GM12891 (cell line): ENCODE data around the gene MYOM1.
"Not testable (repeated sequence)": the region's sequence is repeated elsewhere in the genome, so short reads cannot be mapped to it uniquely, and the experiment has no call there.

ENCODE experiments used
- DNase-seq: peaks from one replicate; pipeline ENCODE4 v3.0.0; 2011; ENCODE audit warnings: low spot score; ENCODE audit not compliant: insufficient read length
- FAIRE-seq: peaks from 2 replicates; lab custom pipeline; 2011; peaks lifted over from hg19 to GRCh38; lab: Jason Lieb, UNC
- PAX5 ChIP-seq: IDR thresholded peaks from 2 replicates; pipeline ENCODE4 v1.6.1; 2011; ENCODE audit warnings: low read length, moderate library complexity, mild to moderate bottlenecking; ENCODE audit not compliant: insufficient read depth, severe bottlenecking
- POLR2A ChIP-seq: IDR thresholded peaks from 2 replicates; pipeline ENCODE4 v1.6.1; 2011; ENCODE audit warnings: low read depth, low read length, control low read depth
- POLR2AphosphoS5 ChIP-seq: IDR thresholded peaks from 2 replicates; pipeline ENCODE4 v1.6.1; 2011; ENCODE audit warnings: low read depth, low read length, control low read depth
- POU2F2 ChIP-seq: IDR thresholded peaks from 2 replicates; pipeline ENCODE4 v1.6.1; 2011; ENCODE audit warnings: low read depth, mild to moderate bottlenecking, control low read depth, low read length, moderate library complexity
- SPI1 ChIP-seq: IDR thresholded peaks from 2 replicates; pipeline ENCODE4 v1.6.1; 2011; ENCODE audit warnings: low read depth, low read length, control low read depth
- TAF1 ChIP-seq: IDR thresholded peaks from 2 replicates; pipeline ENCODE4 v1.6.1; 2011; ENCODE audit warnings: low read depth, low read length, control low read depth

MYOM1 gene

GRCh38 chr18:3029215-3029952 is 190.4 kb downstream of the MYOM1 start:
- no peak for FAIRE-seq
- no peak for TF ChIP-seq POU2F2
- no peak for TF ChIP-seq SPI1
- TF ChIP-seq TAF1: no peak
- no peak for TF ChIP-seq POLR2A
- TF ChIP-seq PAX5: no peak
- no peak for TF ChIP-seq POLR2AphosphoS5
- DNase-seq: no peak

GRCh38 chr18:3028115-3028514 is 191.7 kb downstream of the MYOM1 start:
- not testable (repeated sequence) for DNase-seq, FAIRE-seq

GRCh38 chr18:3027370-3027891 is 192.3 kb downstream of the MYOM1 start:
- FAIRE-seq (no peak), DNase-seq (no peak)
- no peak for TF ChIP-seq PAX5
- no peak for TF ChIP-seq TAF1
- no peak for TF ChIP-seq POLR2A
- no peak for TF ChIP-seq SPI1
- TF ChIP-seq POLR2AphosphoS5: no peak
- TF ChIP-seq POU2F2: no peak

- DNase-seq (no peak), FAIRE-seq (no peak)
- no peak for TF ChIP-seq PAX5
- TF ChIP-seq SPI1: no peak
- TF ChIP-seq TAF1: no peak
- TF ChIP-seq POLR2AphosphoS5: no peak
- TF ChIP-seq POU2F2: no peak
- no peak for TF ChIP-seq POLR2A
These were observed 194.2 kb downstream of the MYOM1 start for GRCh38 chr18:3025544-3025943.

- DNase-seq: not testable (repeated sequence)
These were observed 196.2 kb downstream of the MYOM1 start for GRCh38 chr18:3023603-3024002.

More at GRCh38 chr18:3023603-3024002, 196.2 kb downstream of the MYOM1 start:
- not testable (repeated sequence) for FAIRE-seq
